HepG2 (cell line): Measurements from ENCODE around the gene VAMP5. TPM values are rescaled to one million over a fixed set of nuclear protein-coding genes. Genes with fewer than 3 reads are reported as not detected.

Experiments used
- AGO2 ChIP-seq: fragments of 200-400 bp; formaldehyde crosslinking; optimal IDR thresholded peaks from 2 replicates; pipeline ENCODE3; 2017; ENCODE audit warnings: mild to moderate bottlenecking, low read depth, low read length, moderate library complexity
- CENPX ChIP-seq: sonication (generic); formaldehyde crosslinking; IDR thresholded peaks from 2 replicates; pipeline ENCODE4 v1.9.0; 2021; ENCODE audit warnings: mild to moderate bottlenecking, missing genetic modification reagents, moderate library complexity
- GABPB1 ChIP-seq: IDR thresholded peaks from 2 replicates; pipeline ENCODE4 v1.6.1; 2016; ENCODE audit warnings: mild to moderate bottlenecking, missing genetic modification reagents, moderate library complexity, missing compliant biosample characterization
- IRF2 ChIP-seq: IDR thresholded peaks from 2 replicates; pipeline ENCODE4 v1.6.1; 2018; ENCODE audit warnings: missing genetic modification reagents, missing compliant biosample characterization
- KDM3A ChIP-seq: IDR thresholded peaks from 2 replicates; pipeline ENCODE4 v1.6.1; 2018; ENCODE audit warnings: low read depth, missing compliant biosample characterization
- MTF2 ChIP-seq: sonication (generic); formaldehyde crosslinking; IDR thresholded peaks from 2 replicates; pipeline ENCODE4 v1.5.0; 2020; ENCODE audit warnings: missing genetic modification reagents, borderline replicate concordance
- MYC ChIP-seq: sonication (generic); formaldehyde crosslinking; IDR thresholded peaks from 2 replicates; pipeline ENCODE4 v1.9.0; 2021; ENCODE audit warnings: missing genetic modification reagents, borderline replicate concordance
- NCOR1 ChIP-seq: fragments of 200-600 bp; sonication (generic); IDR thresholded peaks from 2 replicates; pipeline ENCODE4 v1.7.0; 2017; ENCODE audit warnings: antibody characterized with exemption, low read length, borderline replicate concordance
- NRL ChIP-seq: sonication (generic); formaldehyde crosslinking; IDR thresholded peaks from 2 replicates; pipeline ENCODE4 v1.5.0; 2020; ENCODE audit warnings: missing genetic modification reagents, mild to moderate bottlenecking, moderate library complexity, borderline replicate concordance
- SMC3 ChIP-seq: IDR thresholded peaks from 2 replicates; pipeline ENCODE4 v1.6.1; 2011; ENCODE audit warnings: low read length, improper control_type of control experiment
- SP4 ChIP-seq: sonication (generic); formaldehyde crosslinking; IDR thresholded peaks from 2 replicates; pipeline ENCODE4 v1.8.1; 2023; ENCODE audit warnings: mild to moderate bottlenecking, missing genetic modification reagents
- SPEN ChIP-seq: sonication (generic); formaldehyde crosslinking; IDR thresholded peaks from 2 replicates; pipeline ENCODE4 v1.5.1; 2020; ENCODE audit warnings: low read depth, mild to moderate bottlenecking, missing genetic modification reagents
- TCF12 ChIP-seq, 2 experiments: fragments of 450-650 bp in 1 of 2; sonication (generic) in 1 of 2; formaldehyde crosslinking in 1 of 2; IDR thresholded peaks; 2 replicates each; pipeline versions ENCODE4 v1.6.1 to v1.8.0; 2017 to 2022; ENCODE audit warnings: antibody characterized with exemption in 1 of 2, mild to moderate bottlenecking in 1 of 2, missing genetic modification reagents in 1 of 2, moderate library complexity in 1 of 2
- ZBTB20 ChIP-seq: sonication (generic); formaldehyde crosslinking; IDR thresholded peaks from 2 replicates; pipeline ENCODE4 v1.8.1; 2023; ENCODE audit warnings: missing genetic modification reagents, low read depth, mild to moderate bottlenecking, borderline replicate concordance
- ZC3H4 ChIP-seq: sonication (generic); formaldehyde crosslinking; IDR thresholded peaks from 2 replicates; pipeline ENCODE4 v1.4.0; 2020; ENCODE audit warnings: missing genetic modification reagents, borderline replicate concordance
- ZFP36L2 ChIP-seq: sonication (generic); formaldehyde crosslinking; IDR thresholded peaks from 2 replicates; pipeline ENCODE4 v1.4.0; 2020; ENCODE audit warnings: missing genetic modification reagents
- ZNF143 ChIP-seq: sonication (generic); formaldehyde crosslinking; IDR thresholded peaks from 2 replicates; pipeline ENCODE4 v1.4.0; 2020; ENCODE audit warnings: missing genetic modification reagents
- ZNF530 ChIP-seq: sonication (generic); formaldehyde crosslinking; IDR thresholded peaks from 2 replicates; pipeline ENCODE4 v1.5.0; 2020; ENCODE audit warnings: low read depth, mild to moderate bottlenecking, missing genetic modification reagents
- ZNF777 ChIP-seq: sonication (generic); formaldehyde crosslinking; IDR thresholded peaks from 2 replicates; pipeline ENCODE4 v1.4.0; 2020; ENCODE audit warnings: missing genetic modification reagents
- polyA plus RNA-seq, 8 experiments: library from polyadenylated mRNA; depleted of rRNA in 3 of 8; stranded (reverse) in 7 of 8; unstranded in 1 of 8; fragments of >200 nt; fragmentation: Illumina TruSeq in 4 of 8; extraction: Trizol in 4 of 8; gene quantifications; 2 replicates each; pipeline versions ENCODE4 v1.2.1 to v1.2.3, GENCODE V29; 2011 to 2016; ENCODE audit warnings: low read depth in 4 of 8, missing spikeins in 1 of 8, mixed read lengths in 1 of 8; ENCODE audit not compliant: insufficient read depth in 1 of 8
- total RNA-seq, 5 experiments: library from RNA; depleted of rRNA; stranded (reverse); fragments of >200 nt; fragmentation: Illumina TruSeq; extraction: Trizol; gene quantifications; 2 replicates each; pipeline ENCODE4 v1.2.3, GENCODE V29; 2016; ENCODE audit warnings: low read depth in 1 of 5
- TF ChIP-seq, protein P1 (sequence below): sonication (generic); formaldehyde crosslinking; IDR thresholded peaks from 2 replicates; pipeline ENCODE4 v1.4.0; 2020; ENCODE audit warnings: missing genetic modification reagents
- TF ChIP-seq, protein P2 (sequence below): IDR thresholded peaks from 2 replicates; pipeline ENCODE4 v1.6.1; 2012; ENCODE audit warnings: inconsistent platforms
- TF ChIP-seq, protein P3 (sequence below): sonication (generic); formaldehyde crosslinking; IDR thresholded peaks from 2 replicates; pipeline ENCODE4 v1.8.1; 2023; ENCODE audit warnings: mild to moderate bottlenecking, missing genetic modification reagents

Gene VAMP5
- total and polyA plus RNA-seq, 2 of the 13 experiments (the other 11 are each of a cell fraction or from before 2014, with no cell fraction given), result 7.2 to 56.7 TPM

DNA sequence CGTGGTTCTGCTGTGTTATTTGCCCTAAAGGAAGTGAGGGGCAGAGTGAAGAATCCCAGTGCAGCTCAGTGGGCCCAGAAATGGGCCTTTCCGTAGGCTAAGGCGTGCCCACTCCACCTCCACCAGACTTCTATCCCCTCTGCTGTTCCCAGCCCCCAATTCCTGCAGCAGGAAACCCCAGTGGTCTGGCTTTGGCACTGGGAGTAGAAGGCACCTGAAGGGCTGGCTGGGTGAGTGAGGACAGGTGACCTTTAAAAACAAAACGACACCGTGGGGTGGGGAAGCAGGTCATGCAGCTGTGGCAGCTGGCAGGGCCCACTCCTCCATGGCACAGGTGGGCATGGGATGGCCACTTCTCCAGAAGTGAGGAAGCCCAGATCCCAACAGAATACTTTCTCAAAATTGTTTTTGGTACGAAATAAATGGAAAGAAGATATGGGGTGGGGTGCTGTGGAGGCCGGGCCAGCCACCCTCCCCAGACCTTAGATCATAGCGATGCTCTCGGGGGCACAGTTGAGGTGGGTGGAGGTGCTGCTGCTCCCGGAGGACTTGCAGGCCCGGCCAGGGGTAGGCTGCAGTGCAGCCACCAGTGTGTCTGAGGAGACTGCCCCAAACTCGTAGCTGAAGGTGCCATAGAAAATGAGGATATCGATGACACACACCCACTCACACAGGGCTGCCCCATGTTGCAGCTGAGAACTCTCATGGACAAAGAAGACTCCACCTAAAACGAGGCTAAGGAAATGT, 14.5 kb downstream of the VAMP5 start (continued):
- TF ChIP-seq KDM3A (CRISPR knock-in tag), result no peak
- 0 out of 2 replicates have a peak, but pooled peaks have one; percentile 4 for TF ChIP-seq GABPB1 (CRISPR knock-in tag)
- TF ChIP-seq ZFP36L2 (CRISPR knock-in tag), result no peak
- 0 out of 2 replicates have a peak, but pooled peaks have one; percentile 24 for TF ChIP-seq ZNF143 (CRISPR knock-in tag)
- TF ChIP-seq AGO2, result peak; percentile 40
- no peak for TF ChIP-seq TCF12 (IDR thresholded peaks at IDR 0.05)
- TF ChIP-seq TCF12 (CRISPR knock-in tag; IDR thresholded peaks at IDR 0.05), result no peak
- TF ChIP-seq CENPX (CRISPR knock-in tag), result no peak
- 0 out of 2 replicates have a peak, but pooled peaks have one; percentile 4 for TF ChIP-seq ZBTB20 (CRISPR knock-in tag)
- TF ChIP-seq NCOR1, result no peak
- TF ChIP-seq ZNF777 (CRISPR knock-in tag), result 0 out of 2 replicates have a peak, but pooled peaks have one; percentile 17
- TF ChIP-seq NRL, result no peak
- TF ChIP-seq SPEN (CRISPR knock-in tag), result no peak
- TF ChIP-seq, protein P1, sequence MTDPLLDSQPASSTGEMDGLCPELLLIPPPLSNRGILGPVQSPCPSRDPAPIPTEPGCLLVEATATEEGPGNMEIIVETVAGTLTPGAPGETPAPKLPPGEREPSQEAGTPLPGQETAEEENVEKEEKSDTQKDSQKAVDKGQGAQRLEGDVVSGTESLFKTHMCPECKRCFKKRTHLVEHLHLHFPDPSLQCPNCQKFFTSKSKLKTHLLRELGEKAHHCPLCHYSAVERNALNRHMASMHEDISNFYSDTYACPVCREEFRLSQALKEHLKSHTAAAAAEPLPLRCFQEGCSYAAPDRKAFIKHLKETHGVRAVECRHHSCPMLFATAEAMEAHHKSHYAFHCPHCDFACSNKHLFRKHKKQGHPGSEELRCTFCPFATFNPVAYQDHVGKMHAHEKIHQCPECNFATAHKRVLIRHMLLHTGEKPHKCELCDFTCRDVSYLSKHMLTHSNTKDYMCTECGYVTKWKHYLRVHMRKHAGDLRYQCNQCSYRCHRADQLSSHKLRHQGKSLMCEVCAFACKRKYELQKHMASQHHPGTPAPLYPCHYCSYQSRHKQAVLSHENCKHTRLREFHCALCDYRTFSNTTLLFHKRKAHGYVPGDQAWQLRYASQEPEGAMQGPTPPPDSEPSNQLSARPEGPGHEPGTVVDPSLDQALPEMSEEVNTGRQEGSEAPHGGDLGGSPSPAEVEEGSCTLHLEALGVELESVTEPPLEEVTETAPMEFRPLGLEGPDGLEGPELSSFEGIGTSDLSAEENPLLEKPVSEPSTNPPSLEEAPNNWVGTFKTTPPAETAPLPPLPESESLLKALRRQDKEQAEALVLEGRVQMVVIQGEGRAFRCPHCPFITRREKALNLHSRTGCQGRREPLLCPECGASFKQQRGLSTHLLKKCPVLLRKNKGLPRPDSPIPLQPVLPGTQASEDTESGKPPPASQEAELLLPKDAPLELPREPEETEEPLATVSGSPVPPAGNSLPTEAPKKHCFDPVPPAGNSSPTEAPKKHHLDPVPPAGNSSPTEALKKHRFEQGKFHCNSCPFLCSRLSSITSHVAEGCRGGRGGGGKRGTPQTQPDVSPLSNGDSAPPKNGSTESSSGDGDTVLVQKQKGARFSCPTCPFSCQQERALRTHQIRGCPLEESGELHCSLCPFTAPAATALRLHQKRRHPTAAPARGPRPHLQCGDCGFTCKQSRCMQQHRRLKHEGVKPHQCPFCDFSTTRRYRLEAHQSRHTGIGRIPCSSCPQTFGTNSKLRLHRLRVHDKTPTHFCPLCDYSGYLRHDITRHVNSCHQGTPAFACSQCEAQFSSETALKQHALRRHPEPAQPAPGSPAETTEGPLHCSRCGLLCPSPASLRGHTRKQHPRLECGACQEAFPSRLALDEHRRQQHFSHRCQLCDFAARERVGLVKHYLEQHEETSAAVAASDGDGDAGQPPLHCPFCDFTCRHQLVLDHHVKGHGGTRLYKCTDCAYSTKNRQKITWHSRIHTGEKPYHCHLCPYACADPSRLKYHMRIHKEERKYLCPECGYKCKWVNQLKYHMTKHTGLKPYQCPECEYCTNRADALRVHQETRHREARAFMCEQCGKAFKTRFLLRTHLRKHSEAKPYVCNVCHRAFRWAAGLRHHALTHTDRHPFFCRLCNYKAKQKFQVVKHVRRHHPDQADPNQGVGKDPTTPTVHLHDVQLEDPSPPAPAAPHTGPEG (CRISPR knock-in tag), result 0 out of 2 replicates have a peak, but pooled peaks have one; percentile 36
- no peak for TF ChIP-seq IRF2
- no peak for TF ChIP-seq ZNF530 (CRISPR knock-in tag)
- no peak for TF ChIP-seq SP4 (CRISPR knock-in tag)
- TF ChIP-seq MTF2 (CRISPR knock-in tag), result 0 out of 2 replicates have a peak, but pooled peaks have one; percentile 39
- TF ChIP-seq MYC (CRISPR knock-in tag), result 0 out of 2 replicates have a peak, but pooled peaks have one; percentile 20
- TF ChIP-seq ZC3H4, result no peak
- TF ChIP-seq, protein P2, sequence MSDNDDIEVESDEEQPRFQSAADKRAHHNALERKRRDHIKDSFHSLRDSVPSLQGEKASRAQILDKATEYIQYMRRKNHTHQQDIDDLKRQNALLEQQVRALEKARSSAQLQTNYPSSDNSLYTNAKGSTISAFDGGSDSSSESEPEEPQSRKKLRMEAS, result no peak
- TF ChIP-seq, protein P3, sequence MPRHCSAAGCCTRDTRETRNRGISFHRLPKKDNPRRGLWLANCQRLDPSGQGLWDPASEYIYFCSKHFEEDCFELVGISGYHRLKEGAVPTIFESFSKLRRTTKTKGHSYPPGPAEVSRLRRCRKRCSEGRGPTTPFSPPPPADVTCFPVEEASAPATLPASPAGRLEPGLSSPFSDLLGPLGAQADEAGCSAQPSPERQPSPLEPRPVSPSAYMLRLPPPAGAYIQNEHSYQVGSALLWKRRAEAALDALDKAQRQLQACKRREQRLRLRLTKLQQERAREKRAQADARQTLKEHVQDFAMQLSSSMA (CRISPR knock-in tag), result 0 out of 2 replicates have a peak, but pooled peaks have one; percentile 34
- no peak for TF ChIP-seq SMC3
